ENCODE measurements around the gene TYK2.
A peak's percentile ranks its signal among the peaks of the same experiment; 100 is the strongest.
"Not testable (repeated sequence)": the region's sequence is repeated elsewhere in the genome, so short reads cannot be mapped to it uniquely, and the experiment has no call there.

The TYK2 gene

GRCh38 chr19:10368101-10368803 is 12.1 kb downstream of the TYK2 start:
- DNase-seq, result no peak

GRCh38 chr19:10366950-10367512 is 13.3 kb downstream of the TYK2 start:
- not testable (repeated sequence) for DNase-seq

GRCh38 chr19:10365518-10365917 is 14.9 kb downstream of the TYK2 start:
- no peak for DNase-seq

- no peak for DNase-seq
Observed at GRCh38 chr19:10364644-10365043, 15.7 kb downstream of the TYK2 start.

GRCh38 chr19:10363789-10364281 is 16.5 kb downstream of the TYK2 start:
- no peak for DNase-seq

GRCh38 chr19:10362259-10362658 is 18.1 kb downstream of the TYK2 start:
- no peak for DNase-seq

GRCh38 chr19:10361569-10362011 is 18.8 kb downstream of the TYK2 start:
- no peak for DNase-seq

- no peak for DNase-seq
Observed at GRCh38 chr19:10356431-10356830, 23.9 kb downstream of the TYK2 start.

GRCh38 chr19:10353793-10354391 is 26.5 kb downstream of the TYK2 start:
- DNase-seq, result no peak

GRCh38 chr19:10352764-10353671 is 27.4 kb downstream of the TYK2 start:
- DNase-seq, result no peak

- DNase-seq, result no peak
Observed at GRCh38 chr19:10346509-10346908, 33.9 kb downstream of the TYK2 start.

GRCh38 chr19:10344780-10345179 is 35.6 kb downstream of the TYK2 start:
- no peak for DNase-seq

GRCh38 chr19:10343495-10343894 is 36.9 kb downstream of the TYK2 start:
- DNase-seq, result no peak

GRCh38 chr19:10339977-10340376 is 40.4 kb downstream of the TYK2 start:
- no peak for DNase-seq

- no peak for DNase-seq
Observed at GRCh38 chr19:10339380-10339960, 40.9 kb downstream of the TYK2 start, which contains the start of gene ICAM3. TSS of gene ICAM3 (minus strand) at chr19:10339624. CDS start at chr19:10339614, 10 bp downstream.

- no peak for DNase-seq
Observed at GRCh38 chr19:10338940-10339339, 41.4 kb downstream of the TYK2 start.

GRCh38 chr19:10336725-10337124 is 43.6 kb downstream of the TYK2 start:
- not testable (repeated sequence) for DNase-seq

- DNase-seq, result no peak
Observed at GRCh38 chr19:10335352-10335985, 44.9 kb downstream of the TYK2 start.

- DNase-seq, result peak; percentile 29 to 70
Observed at GRCh38 chr19:10334588-10335351, 45.6 kb downstream of the TYK2 start.

GRCh38 chr19:10333758-10334587 is 46.4 kb downstream of the TYK2 start:
- no peak for DNase-seq

Measured in NCI-H446 (cell line).